DND-41 (cell line): ENCODE data around the gene ZNF343.

ENCODE experiments used
- ATAC-seq: fragments of 200-7000 bp; cut with Tn5 transposase; 3 replicates; pipeline ENCODE4 v1.9.1; 2021; ENCODE audit warnings: low read depth; ENCODE audit not compliant: insufficient read depth
- DNase-seq: peaks from one replicate; pipeline ENCODE4 v3.0.0-alpha.2; 2020
- H2AFZ ChIP-seq: 2 replicates; pipeline ENCODE4 v1.6.0; 2012; ENCODE audit warnings: low read depth, low read length
- H3K27ac ChIP-seq: 2 replicates; pipeline ENCODE4 v1.5.1; 2012; ENCODE audit warnings: low read length, inconsistent platforms
- H3K27me3 ChIP-seq: fragments of 200-600 bp; sonication (generic); 2 replicates; pipeline ENCODE4 v1.6.0; 2012; ENCODE audit warnings: low read length, mild to moderate bottlenecking, inconsistent platforms; ENCODE audit not compliant: insufficient read depth, poor library complexity
- H3K36me3 ChIP-seq: 2 replicates; pipeline ENCODE4 v1.5.1; 2012; ENCODE audit warnings: low read length, inconsistent platforms; ENCODE audit not compliant: insufficient read depth
- H3K4me1 ChIP-seq: 2 replicates; pipeline ENCODE4 v1.5.1; 2012; ENCODE audit warnings: mild to moderate bottlenecking, low read length; ENCODE audit not compliant: insufficient read depth
- H3K4me2 ChIP-seq: 2 replicates; pipeline ENCODE4 v1.6.0; 2012; ENCODE audit warnings: mild to moderate bottlenecking, moderate library complexity, low read length, inconsistent platforms; ENCODE audit not compliant: insufficient read depth
- H3K4me3 ChIP-seq, 2 experiments: fragments of 200-600 bp in 1 of 2; shearing (Covaris generic) in 1 of 2; 2 replicates each; pipeline ENCODE4 v1.5.1; 2012 to 2016; ENCODE audit warnings: inconsistent platforms in 2 of 2, low read length in 2 of 2, mild to moderate bottlenecking in 2 of 2, low read depth in 1 of 2, moderate library complexity in 1 of 2
- H3K79me2 ChIP-seq: 2 replicates; pipeline ENCODE4 v1.6.0; 2012; ENCODE audit warnings: low read length, inconsistent platforms; ENCODE audit not compliant: insufficient read depth
- H3K9ac ChIP-seq: 2 replicates; pipeline ENCODE4 v1.6.0; 2012; ENCODE audit warnings: low read depth, mild to moderate bottlenecking, inconsistent platforms, low read length, moderate library complexity
- H3K9me3 ChIP-seq: 2 replicates; pipeline ENCODE4 v1.5.1; 2012; ENCODE audit warnings: low read length, moderate library complexity, mild to moderate bottlenecking, inconsistent platforms; ENCODE audit not compliant: insufficient read depth, severe bottlenecking
- H4K20me1 ChIP-seq: 2 replicates; pipeline ENCODE4 v1.6.0; 2012; ENCODE audit warnings: low read length; ENCODE audit not compliant: insufficient read depth
- CTCF ChIP-seq: IDR thresholded peaks from 2 replicates; pipeline ENCODE4 v1.5.1; 2012; ENCODE audit warnings: borderline replicate concordance, low read length, moderate library complexity, mild to moderate bottlenecking; ENCODE audit not compliant: poor library complexity, severe bottlenecking; ENCODE audit errors: extremely low read depth
- EZH2 ChIP-seq: IDR thresholded peaks from 3 replicates; pipeline ENCODE4 v1.6.1; 2012; ENCODE audit warnings: borderline replicate concordance, low read depth, mild to moderate bottlenecking, moderate library complexity, low read length, inconsistent platforms; ENCODE audit not compliant: severe bottlenecking

The ZNF343 gene

GRCh38 chr20:2544211-2544610, 35.5 kb upstream of the ZNF343 start:
- H3K27me3 ChIP-seq, result peaks cover 29% of the 10 kb centered on the region
- H3K79me2 ChIP-seq, result no peaks in the 10 kb centered on the region
- H3K4me2 ChIP-seq, result no peak overlapping the region
- no peaks in the 10 kb centered on the region for H3K9me3 ChIP-seq
- H4K20me1 ChIP-seq, result no peaks in the 10 kb centered on the region
- no peaks in the 10 kb centered on the region for H3K36me3 ChIP-seq
- H3K4me1 ChIP-seq, result no peaks in the 10 kb centered on the region
- H2AFZ ChIP-seq, result no peak overlapping the region
- H3K4me3 ChIP-seq, result no peak overlapping the region
- TF ChIP-seq CTCF, result no peak
- no peak for TF ChIP-seq EZH2
- H3K27ac ChIP-seq, result no peak overlapping the region
- DNase-seq (no peak), ATAC-seq (no peak)
- H3K9ac ChIP-seq, result no peak overlapping the region

- H3K9me3 ChIP-seq, result no peaks in the 10 kb centered on the region
- H3K36me3 ChIP-seq, result no peaks in the 10 kb centered on the region
- no peaks in the 10 kb centered on the region for H3K4me1 ChIP-seq
- H3K9ac ChIP-seq, result no peak overlapping the region
- no peak for TF ChIP-seq EZH2
- no peak for TF ChIP-seq CTCF
- no peak overlapping the region for H3K27ac ChIP-seq
- H3K4me3 ChIP-seq, result no peak overlapping the region
- no peak overlapping the region for H2AFZ ChIP-seq
- H4K20me1 ChIP-seq, result no peaks in the 10 kb centered on the region
- no peaks in the 10 kb centered on the region for H3K79me2 ChIP-seq
- ATAC-seq, result no peak
- DNase-seq, result no peak
- peaks cover 36% of the 10 kb centered on the region for H3K27me3 ChIP-seq
- H3K4me2 ChIP-seq, result no peak overlapping the region
Observed at GRCh38 chr20:2542361-2542760, 33.6 kb upstream of the ZNF343 start.

GRCh38 chr20:2541940-2542339, 33.2 kb upstream of the ZNF343 start:
- Histone ChIP-seq H3K27me3 (peaks cover 37% of the 10 kb centered on the region), H3K27ac (no peak overlapping the region), H3K4me1 (no peaks in the 10 kb centered on the region), H3K4me3 (no peak overlapping the region), H3K4me2 (no peak overlapping the region), H3K79me2 (no peaks in the 10 kb centered on the region), H3K9ac (no peak overlapping the region), H2AFZ (no peak overlapping the region), H3K36me3 (no peaks in the 10 kb centered on the region), H4K20me1 (no peaks in the 10 kb centered on the region), H3K9me3 (no peaks in the 10 kb centered on the region)
- TF ChIP-seq EZH2 (no peak), CTCF (no peak)
- DNase-seq (no peak), ATAC-seq (no peak)
